ENCODE measurements around the gene GBP1. TPM values are rescaled to one million over a fixed set of nuclear protein-coding genes. Genes with fewer than 3 reads are reported as not detected.
"Not testable (repeated sequence)": the region's sequence is repeated elsewhere in the genome, so short reads cannot be mapped to it uniquely, and the experiment has no call there.

GBP1 gene
- total RNA-seq, 2 experiments from 2014 or later: not detected

- Histone ChIP-seq H3K27ac (ENCODE audit: low read depth, low read length, poor library complexity, severe bottlenecking) (no peak overlapping the region), H3K9me3 (ENCODE audit: low read length) (no peaks in the 10 kb centered on the region), H3K36me3 (ENCODE audit: insufficient read depth, low read length) (no peaks in the 10 kb centered on the region), H3K4me2 (ENCODE audit: low read length) (no peak overlapping the region), H3K9me2 (ENCODE audit: insufficient read depth, low read length) (no peaks in the 10 kb centered on the region), H3K4me1 (ENCODE audit: insufficient read depth, low read length, poor library complexity, severe bottlenecking) (no peaks in the 10 kb centered on the region), H2AFZ (ENCODE audit: low read length) (no peak overlapping the region), H4K20me1 (ENCODE audit: insufficient read depth, low read length) (no peaks in the 10 kb centered on the region), H3K79me2 (ENCODE audit: insufficient read depth, low read depth, low read length) (no peaks in the 10 kb centered on the region), H3K4me3 (ENCODE audit: low read depth, low read length, poor library complexity, severe bottlenecking) (no peak overlapping the region)
- intact Hi-C loops (cut with micrococcal nuclease; ENCODE audit: unreplicated experiment): no loop called here
- no TSS peak for BruUV-seq (replicated peaks)
- ChIA-PET POLR2A (no interaction called here), CTCF (ENCODE audit: unreplicated experiment) (no interaction called here)
- DNase-seq (ENCODE audit: low spot score): no peak
- TF ChIP-seq EZH2phosphoT487 (IDR thresholded peaks at IDR 0.05; ENCODE audit: borderline replicate concordance, low read depth, low read length): no peak
- TF ChIP-seq CTCF (conservative IDR thresholded peaks at IDR 0.05; ENCODE audit: low read length): no peak
These were observed 14.4 kb downstream of the GBP1 start for GRCh38 chr1:89050649-89051033.

GRCh38 chr1:89049901-89050648, 14.9 kb downstream of the GBP1 start:
- H3K27ac ChIP-seq (ENCODE audit: low read depth, low read length, poor library complexity, severe bottlenecking); H3K79me2 ChIP-seq (ENCODE audit: insufficient read depth, low read depth, low read length); DNase-seq (ENCODE audit: low spot score); H3K4me3 ChIP-seq (ENCODE audit: low read depth, low read length, poor library complexity, severe bottlenecking); H3K36me3 ChIP-seq (ENCODE audit: insufficient read depth, low read length); H3K4me2 ChIP-seq (ENCODE audit: low read length); H3K9me2 ChIP-seq (ENCODE audit: insufficient read depth, low read length); H4K20me1 ChIP-seq (ENCODE audit: insufficient read depth, low read length); BruUV-seq (replicated peaks); H2AFZ ChIP-seq (ENCODE audit: low read length); intact Hi-C loops (cut with micrococcal nuclease; ENCODE audit: unreplicated experiment); H3K9me3 ChIP-seq (ENCODE audit: low read length); CTCF ChIA-PET (ENCODE audit: unreplicated experiment); H3K4me1 ChIP-seq (ENCODE audit: insufficient read depth, low read length, poor library complexity, severe bottlenecking); POLR2A ChIA-PET: not testable (repeated sequence)

GRCh38 chr1:89049187-89049586, 15.8 kb downstream of the GBP1 start:
- H3K4me1 ChIP-seq (ENCODE audit: insufficient read depth, low read length, poor library complexity, severe bottlenecking); H3K9me2 ChIP-seq (ENCODE audit: insufficient read depth, low read length); H3K4me2 ChIP-seq (ENCODE audit: low read length); intact Hi-C loops (cut with micrococcal nuclease; ENCODE audit: unreplicated experiment); CTCF ChIA-PET (ENCODE audit: unreplicated experiment); H3K79me2 ChIP-seq (ENCODE audit: insufficient read depth, low read depth, low read length); POLR2A ChIA-PET; DNase-seq (ENCODE audit: low spot score); H2AFZ ChIP-seq (ENCODE audit: low read length); H3K27ac ChIP-seq (ENCODE audit: low read depth, low read length, poor library complexity, severe bottlenecking); H3K36me3 ChIP-seq (ENCODE audit: insufficient read depth, low read length); BruUV-seq (replicated peaks); H4K20me1 ChIP-seq (ENCODE audit: insufficient read depth, low read length); H3K9me3 ChIP-seq (ENCODE audit: low read length); H3K4me3 ChIP-seq (ENCODE audit: low read depth, low read length, poor library complexity, severe bottlenecking): not testable (repeated sequence)

GRCh38 chr1:89047734-89048133, 17.3 kb downstream of the GBP1 start:
- Histone ChIP-seq H3K4me3 (ENCODE audit: low read depth, low read length, poor library complexity, severe bottlenecking) (no peak overlapping the region), H3K79me2 (ENCODE audit: insufficient read depth, low read depth, low read length) (no peaks in the 10 kb centered on the region), H3K36me3 (ENCODE audit: insufficient read depth, low read length) (no peaks in the 10 kb centered on the region), H3K27ac (ENCODE audit: low read depth, low read length, poor library complexity, severe bottlenecking) (no peak overlapping the region), H3K4me2 (ENCODE audit: low read length) (no peak overlapping the region), H3K9me3 (ENCODE audit: low read length) (no peaks in the 10 kb centered on the region), H3K4me1 (ENCODE audit: insufficient read depth, low read length, poor library complexity, severe bottlenecking) (no peaks in the 10 kb centered on the region), H3K9me2 (ENCODE audit: insufficient read depth, low read length) (no peaks in the 10 kb centered on the region), H2AFZ (ENCODE audit: low read length) (no peak overlapping the region), H4K20me1 (ENCODE audit: insufficient read depth, low read length) (no peaks in the 10 kb centered on the region)
- CTCF ChIA-PET (ENCODE audit: unreplicated experiment): no interaction called here
- DNase-seq (ENCODE audit: low spot score): no peak
- intact Hi-C loops (cut with micrococcal nuclease; ENCODE audit: unreplicated experiment): no loop called here
- no TSS peak for BruUV-seq (replicated peaks)
- POLR2A ChIA-PET: no interaction called here
- no peak for TF ChIP-seq CTCF (conservative IDR thresholded peaks at IDR 0.05; ENCODE audit: low read length)
- TF ChIP-seq EZH2phosphoT487 (IDR thresholded peaks at IDR 0.05; ENCODE audit: borderline replicate concordance, low read depth, low read length): no peak

- H3K4me3 ChIP-seq (ENCODE audit: low read depth, low read length, poor library complexity, severe bottlenecking); intact Hi-C loops (cut with micrococcal nuclease; ENCODE audit: unreplicated experiment); H3K9me2 ChIP-seq (ENCODE audit: insufficient read depth, low read length); H3K9me3 ChIP-seq (ENCODE audit: low read length); H3K4me1 ChIP-seq (ENCODE audit: insufficient read depth, low read length, poor library complexity, severe bottlenecking); H3K79me2 ChIP-seq (ENCODE audit: insufficient read depth, low read depth, low read length); BruUV-seq (replicated peaks); H3K27ac ChIP-seq (ENCODE audit: low read depth, low read length, poor library complexity, severe bottlenecking); H3K4me2 ChIP-seq (ENCODE audit: low read length); POLR2A ChIA-PET; CTCF ChIA-PET (ENCODE audit: unreplicated experiment); H2AFZ ChIP-seq (ENCODE audit: low read length); DNase-seq (ENCODE audit: low spot score); H3K36me3 ChIP-seq (ENCODE audit: insufficient read depth, low read length); H4K20me1 ChIP-seq (ENCODE audit: insufficient read depth, low read length): not testable (repeated sequence)
These were observed 18.5 kb downstream of the GBP1 start for GRCh38 chr1:89046318-89047183.

All from OCI-LY7 (cell line).